Omental fat pad (tissue), 4 donors: ENCODE data around the gene HSD3B7. TPM values are rescaled to one million over a fixed set of nuclear protein-coding genes. Genes with fewer than 3 reads are reported as not detected.
"Not testable (repeated sequence)": the region's sequence is repeated elsewhere in the genome, so short reads cannot be mapped to it uniquely, and the experiment has no call there.

Source experiments
- ATAC-seq: fragments of 150-250 bp; one replicate; pipeline ENCODE4 v1.9.1; 2016; ENCODE audit warnings: mild to moderate bottlenecking, moderate library complexity; ENCODE audit not compliant: low FRiP score
- DNase-seq: peaks from one replicate; pipeline ENCODE4 v3.0.0-alpha.2; 2019; ENCODE audit warnings: low spot score
- total RNA-seq, 4 donors: library from RNA; depleted of rRNA; stranded (reverse); fragments of >200 nt; gene quantifications; one replicate each; pipeline ENCODE4 v1.1.0, GENCODE V29; 2016
- TF ChIP-seq, protein P1 (sequence below), 3 donors: fragments of 450-650 bp; IDR thresholded peaks; one replicate each; pipeline ENCODE4 v1.5.1; 2016 to 2017; ENCODE audit warnings: antibody characterized with exemption in 3 of 3, mild to moderate bottlenecking in 3 of 3, moderate library complexity in 2 of 3

Gene HSD3B7
- total RNA-seq, 4 donors from 2014 or later = 23.2 to 45.3 (median 33.0) TPM

DNA sequence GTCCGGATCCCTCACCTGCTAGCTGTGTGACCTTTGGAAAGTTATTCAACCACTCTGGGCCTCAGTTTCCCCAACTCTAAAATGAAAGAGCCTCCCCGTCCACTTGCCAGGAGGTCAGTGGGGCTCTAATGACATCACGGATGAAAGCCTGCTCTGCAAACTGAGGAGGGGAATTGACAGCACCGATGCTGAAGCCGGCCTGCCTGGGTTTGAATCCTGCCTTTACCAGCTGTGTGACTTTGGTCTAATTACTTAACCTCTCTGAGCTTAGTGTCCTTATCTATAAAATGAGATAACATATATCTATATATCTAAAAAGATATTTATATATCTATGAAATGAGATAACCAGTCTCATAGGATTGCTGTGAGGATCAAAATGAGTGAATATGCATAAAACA lies 23.5 kb downstream of the HSD3B7 start:
- TF ChIP-seq, protein P1, sequence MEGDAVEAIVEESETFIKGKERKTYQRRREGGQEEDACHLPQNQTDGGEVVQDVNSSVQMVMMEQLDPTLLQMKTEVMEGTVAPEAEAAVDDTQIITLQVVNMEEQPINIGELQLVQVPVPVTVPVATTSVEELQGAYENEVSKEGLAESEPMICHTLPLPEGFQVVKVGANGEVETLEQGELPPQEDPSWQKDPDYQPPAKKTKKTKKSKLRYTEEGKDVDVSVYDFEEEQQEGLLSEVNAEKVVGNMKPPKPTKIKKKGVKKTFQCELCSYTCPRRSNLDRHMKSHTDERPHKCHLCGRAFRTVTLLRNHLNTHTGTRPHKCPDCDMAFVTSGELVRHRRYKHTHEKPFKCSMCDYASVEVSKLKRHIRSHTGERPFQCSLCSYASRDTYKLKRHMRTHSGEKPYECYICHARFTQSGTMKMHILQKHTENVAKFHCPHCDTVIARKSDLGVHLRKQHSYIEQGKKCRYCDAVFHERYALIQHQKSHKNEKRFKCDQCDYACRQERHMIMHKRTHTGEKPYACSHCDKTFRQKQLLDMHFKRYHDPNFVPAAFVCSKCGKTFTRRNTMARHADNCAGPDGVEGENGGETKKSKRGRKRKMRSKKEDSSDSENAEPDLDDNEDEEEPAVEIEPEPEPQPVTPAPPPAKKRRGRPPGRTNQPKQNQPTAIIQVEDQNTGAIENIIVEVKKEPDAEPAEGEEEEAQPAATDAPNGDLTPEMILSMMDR (IDR thresholded peaks at IDR 0.05) = no peak
- ATAC-seq (no peak), DNase-seq (no peak)

DNA sequence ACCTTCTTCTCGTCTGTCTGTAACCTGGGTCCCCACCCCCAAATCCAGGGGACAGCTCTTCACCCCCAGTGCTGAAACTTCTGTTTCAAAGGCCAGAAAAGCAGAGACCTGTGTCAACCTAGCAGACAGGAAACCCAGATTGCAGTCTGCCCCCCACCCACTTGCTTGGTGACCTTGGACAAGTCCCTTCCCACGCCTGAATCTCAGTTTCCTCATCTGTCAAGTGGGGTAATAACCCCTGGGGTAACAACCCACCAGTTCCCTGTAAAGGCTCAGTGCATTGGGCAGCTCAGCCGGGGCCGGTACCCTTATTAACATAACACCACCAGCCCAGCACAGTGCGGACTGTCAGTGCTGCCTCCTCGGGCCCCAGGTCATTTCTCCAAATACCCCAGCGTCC lies 24.1 kb downstream of the HSD3B7 start:
- TF ChIP-seq, protein P1 (IDR thresholded peaks at IDR 0.05) = no peak
- DNase-seq = no peak
- ATAC-seq = no peak

DNA sequence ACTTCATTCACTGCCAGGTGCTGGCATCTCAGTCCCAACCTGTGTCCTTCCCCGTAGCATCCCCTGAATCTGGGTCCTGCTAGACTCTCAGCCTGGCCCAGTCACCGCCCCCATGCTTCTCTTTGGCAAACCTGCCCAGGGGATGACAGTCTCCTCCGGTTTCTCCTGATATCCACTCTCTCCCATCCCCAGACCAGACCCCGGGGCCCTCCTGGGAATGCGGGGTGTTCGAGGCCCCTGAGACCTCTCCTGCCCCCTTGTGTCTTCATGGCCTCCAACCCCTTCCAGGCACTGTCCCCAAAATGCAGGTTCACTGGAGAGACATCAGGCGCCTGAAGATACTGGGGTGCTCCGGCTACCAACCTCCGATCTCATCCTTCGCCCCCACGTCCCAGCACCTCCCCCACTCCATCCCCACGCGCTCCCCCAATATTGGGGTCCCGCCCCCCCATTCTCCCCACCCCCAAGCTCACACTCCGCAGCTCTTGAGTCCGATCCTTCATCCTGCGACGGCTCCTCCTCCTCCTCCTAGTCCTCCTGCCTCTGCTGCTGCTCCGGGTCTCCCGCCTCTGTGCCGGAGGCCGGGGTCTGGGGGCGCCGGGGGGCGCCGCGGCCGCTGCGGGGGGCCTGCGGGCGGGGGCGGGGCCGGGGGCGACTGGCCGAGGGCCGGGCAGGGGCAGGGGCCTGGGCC lies 25.0 kb downstream of the HSD3B7 start:
- TF ChIP-seq, protein P1 (IDR thresholded peaks at IDR 0.05) = no peak
- no peak for ATAC-seq
- DNase-seq = no peak

DNA sequence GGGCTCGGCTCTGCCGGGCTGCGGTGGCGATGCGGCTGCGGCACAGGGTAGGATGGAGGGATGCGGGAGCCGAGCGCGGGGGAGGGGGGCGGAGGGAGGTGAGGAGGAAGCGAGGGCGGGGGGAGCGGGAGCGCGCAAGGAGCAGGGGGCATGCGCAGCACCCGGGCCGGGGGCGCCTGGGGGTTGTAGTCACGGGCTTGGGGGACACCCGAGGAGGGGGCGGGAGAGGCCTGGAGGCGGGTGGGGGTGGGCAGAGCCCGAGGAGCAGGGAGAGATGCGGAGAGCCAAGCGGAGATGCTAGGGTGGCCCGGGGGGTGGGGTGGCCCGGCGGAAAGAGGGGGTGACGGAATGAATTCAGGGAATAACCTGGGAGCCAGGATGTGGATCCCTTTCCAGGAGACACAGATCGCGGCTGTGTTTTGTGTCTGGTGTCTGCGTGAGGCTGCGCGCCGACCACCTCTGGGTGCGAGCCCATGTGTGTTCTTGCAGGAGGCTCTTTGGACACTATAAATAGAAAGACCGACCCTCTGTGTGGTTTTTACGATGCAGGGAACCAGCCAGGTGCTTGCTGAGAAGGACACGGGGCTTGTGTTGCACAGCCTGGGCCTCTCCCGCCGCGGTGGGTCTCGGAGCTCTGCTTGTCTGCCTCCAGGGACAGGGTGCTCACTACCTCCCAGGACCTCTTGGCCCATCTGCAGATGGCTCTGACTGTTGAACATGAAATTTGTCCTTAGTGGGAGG lies 25.7 kb downstream of the HSD3B7 start, which contains the start of gene STX1B:
Gene STX1B (minus strand): TSS at position 54 of the 741 bp plus-strand sequence. CDS start 242 bp downstream, outside the sequence.
- TF ChIP-seq, protein P1 (IDR thresholded peaks at IDR 0.05) = no peak
- no peak for ATAC-seq
- DNase-seq = no peak

DNA sequence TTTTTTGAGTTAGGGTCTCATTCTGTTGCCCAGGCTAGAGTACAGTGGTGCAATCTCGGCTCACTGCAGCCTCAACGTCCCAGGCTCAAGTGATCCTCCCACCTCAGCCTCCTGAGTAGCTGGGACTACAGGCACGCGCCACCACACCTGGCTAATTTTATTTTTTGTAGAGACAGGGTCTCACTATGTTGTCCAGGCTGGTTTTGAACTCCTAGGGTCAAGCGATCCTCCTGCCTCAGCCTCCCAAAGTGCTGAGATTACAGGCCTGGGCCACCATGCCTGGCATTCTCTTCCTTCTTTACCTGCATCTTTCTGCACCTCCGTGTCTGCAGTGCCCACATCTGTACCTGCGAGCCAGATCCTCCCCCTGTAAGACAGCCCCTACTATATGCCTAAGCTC lies 26.8 kb downstream of the HSD3B7 start:
- DNase-seq, ATAC-seq: not testable (repeated sequence)

DNA sequence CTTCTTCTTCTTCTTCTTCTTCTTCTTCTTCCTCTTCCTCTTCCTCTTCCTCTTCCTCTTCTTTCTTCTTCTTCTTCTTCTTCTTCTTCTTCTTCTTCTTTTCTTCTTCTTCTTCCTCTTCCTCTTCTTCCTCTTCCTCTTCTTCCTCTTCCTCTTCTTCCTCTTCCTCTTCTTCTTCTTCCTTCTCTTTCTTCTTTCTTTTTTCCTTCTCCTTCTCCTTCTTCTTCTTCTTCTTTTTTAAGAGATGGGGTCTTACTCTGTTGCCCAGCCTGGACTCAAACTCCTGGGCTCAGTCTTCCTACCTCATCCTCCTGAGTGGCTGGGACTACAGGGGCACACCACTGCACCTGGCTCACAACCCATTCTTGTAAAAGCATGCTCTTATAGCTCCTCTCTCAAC lies 28.3 kb downstream of the HSD3B7 start:
- DNase-seq, ATAC-seq: not testable (repeated sequence)

DNA sequence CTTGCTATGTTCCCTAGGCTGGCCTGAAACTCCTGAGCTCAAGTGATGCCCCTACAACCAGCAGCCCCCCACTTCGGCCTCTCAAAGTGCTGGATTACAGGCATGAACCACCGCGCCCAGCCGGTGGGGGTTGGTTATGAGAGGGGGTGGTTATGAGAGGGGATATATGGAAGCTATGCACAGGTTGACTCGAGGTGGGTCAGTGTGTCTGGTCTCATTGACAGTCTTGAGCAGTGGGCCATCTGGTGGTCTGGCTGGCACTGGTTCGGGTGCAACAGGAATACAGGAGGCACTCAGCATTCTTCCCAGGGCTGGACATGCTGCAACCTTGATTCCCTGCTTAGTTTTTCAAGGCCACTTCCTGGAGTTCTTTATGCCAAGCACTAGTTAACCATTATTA lies 31.0 kb downstream of the HSD3B7 start:
- DNase-seq (no peak), ATAC-seq (no peak)
- TF ChIP-seq, protein P1 (IDR thresholded peaks at IDR 0.05) = no peak

DNA sequence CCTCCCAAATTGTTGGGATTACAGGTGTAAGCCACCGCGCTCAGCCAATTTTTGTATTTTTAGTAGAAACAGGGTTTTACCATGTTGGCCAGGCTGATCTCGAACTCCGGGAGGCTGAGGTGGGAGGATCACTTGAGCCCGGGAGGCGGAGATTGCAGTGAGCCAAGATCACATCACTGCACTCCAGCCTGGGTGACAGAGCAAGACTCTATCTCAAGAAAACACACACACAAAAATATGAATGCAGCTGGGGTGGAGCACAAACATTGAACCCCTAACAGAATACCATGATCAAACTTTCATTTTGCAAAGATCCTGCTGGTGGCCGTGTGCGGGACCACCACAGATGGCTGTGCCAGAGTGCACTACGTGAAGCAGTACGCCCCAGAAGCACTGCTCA lies 32.7 kb downstream of the HSD3B7 start:
- ATAC-seq, DNase-seq: not testable (repeated sequence)
